Uterus (tissue), 4 donors: ENCODE measurements around the gene ACTL10. TPM values are rescaled to one million over a fixed set of nuclear protein-coding genes. Genes with fewer than 3 reads are reported as not detected.

Experiments
- DNase-seq, 2 donors: peaks; one replicate each; pipeline ENCODE4 v3.0.0-alpha.2; 2019 to 2020
- H3K27ac ChIP-seq, 2 donors: fragments of 200-600 bp; sonication (generic); 1 replicate in 1 of 2; 2 replicates in 1 of 2; pipeline ENCODE4 v1.5.1; 2016 to 2018
- H3K27me3 ChIP-seq, 2 donors: fragments of 200-600 bp; sonication (generic); one replicate each; pipeline ENCODE4 v1.5.1; 2018 to 2019; ENCODE audit warnings: control low read depth in 1 of 2
- H3K36me3 ChIP-seq, 2 donors: fragments of 200-600 bp; sonication (generic); one replicate each; pipeline ENCODE4 v1.5.1; 2019; ENCODE audit warnings: control low read depth in 1 of 2
- H3K4me1 ChIP-seq, 2 donors: fragments of 200-600 bp; sonication (generic); one replicate each; pipeline ENCODE4 v1.5.1; 2018 to 2019; ENCODE audit warnings: control low read depth in 1 of 2
- H3K4me3 ChIP-seq, 2 donors: fragments of 200-600 bp; sonication (generic); 1 replicate in 1 of 2; 2 replicates in 1 of 2; pipeline ENCODE4 v1.5.1; 2018 to 2019; ENCODE audit warnings: mild to moderate bottlenecking in 1 of 2
- H3K9me3 ChIP-seq, 2 donors: fragments of 200-600 bp; sonication (generic); one replicate each; pipeline ENCODE4 v1.5.1; 2019; ENCODE audit warnings: control low read depth in 1 of 2
- POLR2A ChIP-seq, 2 donors: fragments of 450-650 bp; IDR thresholded peaks; one replicate each; pipeline ENCODE4 v1.6.1; 2016; ENCODE audit warnings: antibody characterized with exemption in 2 of 2, mild to moderate bottlenecking in 1 of 2, moderate library complexity in 1 of 2
- intact Hi-C: fragments of 100-400 bp; cut with DNase I; formaldehyde crosslinking; loops from one replicate; pipeline ENCODE4 v1.15.1; 2023; ENCODE audit warnings: low total_unique reads
- total RNA-seq, 4 donors: library from RNA; depleted of rRNA in 3 of 4; stranded (reverse); fragments of >200 nt in 3 of 4; gene quantifications; one replicate each; pipeline versions ENCODE4 v1.1.0 to v1.2.4, GENCODE V29; 2014 to 2023
- TF ChIP-seq, protein P1 (sequence below), 4 experiments: fragments of 200-600 bp in 2 of 4; fragments of 450-650 bp in 2 of 4; sonication (generic) in 2 of 4; IDR thresholded peaks; one replicate each; pipeline ENCODE4 v1.5.1; 2016 to 2019; ENCODE audit warnings: antibody characterized with exemption in 4 of 4, mild to moderate bottlenecking in 2 of 4, moderate library complexity in 1 of 4
- donor health status: DM: yes; HTN: yes; CAD: no.

Gene ACTL10
- total RNA-seq, 4 donors from 2014 or later, result 1.4 to 4.4 (median 1.9) TPM; not detected in 1

DNA sequence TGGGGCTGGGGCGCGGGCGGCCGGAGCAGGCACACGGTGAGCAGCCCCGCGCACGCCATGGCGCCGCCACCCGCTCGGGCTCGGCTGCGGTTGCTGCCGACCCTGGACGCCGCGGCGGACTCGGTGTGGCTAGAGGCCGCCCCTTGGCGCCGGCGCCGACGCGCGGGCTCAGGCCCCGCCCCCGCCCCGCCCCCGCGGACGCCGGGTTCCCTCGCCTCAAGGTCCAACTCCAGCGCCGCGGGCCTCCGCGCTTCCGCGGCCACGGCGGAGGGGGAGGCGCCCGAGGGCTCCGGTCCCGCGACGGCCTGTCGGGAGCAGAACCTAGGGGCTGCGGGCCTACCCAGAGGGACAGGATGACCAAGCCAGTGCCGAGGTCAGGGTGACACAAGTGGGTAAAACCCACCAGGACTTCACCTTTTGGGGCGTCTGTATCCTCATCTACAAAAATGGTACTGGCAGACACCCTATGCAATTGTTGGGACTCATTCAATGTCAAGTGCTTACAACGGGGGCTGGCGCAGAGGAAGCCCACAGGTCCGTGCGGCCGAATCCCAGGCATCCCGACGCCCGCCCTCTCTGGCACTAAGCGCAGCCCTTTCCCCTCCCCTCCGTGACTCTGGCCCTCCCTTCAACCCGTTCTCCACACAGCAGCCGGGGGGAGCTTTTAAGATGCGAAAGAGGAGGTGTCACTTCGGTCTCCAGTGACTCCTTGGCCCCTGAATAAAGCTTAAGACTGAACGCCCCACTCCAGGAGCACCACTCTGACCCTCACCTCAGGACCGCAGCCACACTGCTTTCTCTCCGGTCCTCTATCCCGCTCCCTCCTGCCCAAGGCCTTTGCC is 7.8 kb downstream of the ACTL10 start, which contains the start of gene NECAB3:
NECAB3 (minus strand) TSS at position 135 of the 842 bp plus-strand sequence; CDS start at position 59, 76 bp downstream.
- H3K9me3 ChIP-seq, result no peaks in the 10 kb centered on the region
- no peaks in the 10 kb centered on the region for H3K36me3 ChIP-seq
- peaks cover 7 to 21% of the 10 kb centered on the region in 2 donors for H3K4me1 ChIP-seq
- TF ChIP-seq, protein P1, sequence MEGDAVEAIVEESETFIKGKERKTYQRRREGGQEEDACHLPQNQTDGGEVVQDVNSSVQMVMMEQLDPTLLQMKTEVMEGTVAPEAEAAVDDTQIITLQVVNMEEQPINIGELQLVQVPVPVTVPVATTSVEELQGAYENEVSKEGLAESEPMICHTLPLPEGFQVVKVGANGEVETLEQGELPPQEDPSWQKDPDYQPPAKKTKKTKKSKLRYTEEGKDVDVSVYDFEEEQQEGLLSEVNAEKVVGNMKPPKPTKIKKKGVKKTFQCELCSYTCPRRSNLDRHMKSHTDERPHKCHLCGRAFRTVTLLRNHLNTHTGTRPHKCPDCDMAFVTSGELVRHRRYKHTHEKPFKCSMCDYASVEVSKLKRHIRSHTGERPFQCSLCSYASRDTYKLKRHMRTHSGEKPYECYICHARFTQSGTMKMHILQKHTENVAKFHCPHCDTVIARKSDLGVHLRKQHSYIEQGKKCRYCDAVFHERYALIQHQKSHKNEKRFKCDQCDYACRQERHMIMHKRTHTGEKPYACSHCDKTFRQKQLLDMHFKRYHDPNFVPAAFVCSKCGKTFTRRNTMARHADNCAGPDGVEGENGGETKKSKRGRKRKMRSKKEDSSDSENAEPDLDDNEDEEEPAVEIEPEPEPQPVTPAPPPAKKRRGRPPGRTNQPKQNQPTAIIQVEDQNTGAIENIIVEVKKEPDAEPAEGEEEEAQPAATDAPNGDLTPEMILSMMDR (IDR thresholded peaks at IDR 0.05), result no peak
- TF ChIP-seq POLR2A (IDR thresholded peaks at IDR 0.05), result peak; percentile 48 to 72
- intact Hi-C loops, result no loop called here
- peak within 1 kb of the TSS; percentile 65 to 72 for H3K4me3 ChIP-seq
- DNase-seq, result peak; percentile 80 to 91
- no peaks in the 10 kb centered on the region for H3K27me3 ChIP-seq
- peak within 1 kb of the TSS; percentile 90 to 91 for H3K27ac ChIP-seq

DNA sequence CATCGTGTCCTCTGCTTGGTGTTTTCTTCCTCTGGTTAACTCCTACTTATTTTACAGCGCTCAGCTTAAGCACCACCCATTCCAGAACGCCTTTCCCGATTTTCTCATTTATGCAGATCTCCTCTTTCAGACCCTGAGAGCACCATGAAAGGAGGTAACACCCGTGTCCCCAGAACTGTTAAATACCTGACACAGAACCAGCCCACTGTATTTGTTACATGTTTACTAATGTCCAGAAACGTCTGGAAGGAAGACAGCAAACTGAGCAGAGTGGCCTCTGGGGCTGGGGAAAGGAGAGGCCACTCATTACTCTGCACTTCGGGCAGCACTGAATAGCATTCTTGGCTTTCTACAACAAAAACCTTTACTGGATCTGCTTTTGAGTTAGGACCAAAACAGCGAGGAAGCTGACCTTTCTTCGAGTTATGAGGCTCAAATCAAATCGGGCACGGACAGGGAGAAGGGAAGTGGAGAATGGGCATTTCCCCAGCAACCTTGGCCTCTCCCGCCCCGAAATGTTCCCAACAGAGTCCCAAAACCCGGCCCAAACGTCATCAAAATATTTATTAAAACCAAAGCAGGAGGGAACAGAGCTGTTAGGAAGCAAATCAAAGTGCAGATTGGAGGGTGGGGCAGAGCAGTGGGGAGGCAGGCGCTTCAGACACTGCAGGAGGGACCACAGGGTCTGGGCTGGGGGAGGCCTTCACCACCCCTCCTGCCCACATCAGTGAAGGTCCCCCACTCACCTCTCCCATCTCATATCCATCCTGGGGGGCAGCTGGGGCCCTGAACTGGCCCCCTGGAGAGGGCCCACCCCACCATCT is 8.6 kb downstream of the ACTL10 start:
- Histone ChIP-seq H3K27ac (peak overlapping the region; percentile 90 to 91), H3K4me1 (peaks cover 7 to 21% of the 10 kb centered on the region in 2 donors), H3K27me3 (no peaks in the 10 kb centered on the region), H3K9me3 (no peaks in the 10 kb centered on the region), H3K4me3 (peak overlapping the region; percentile 65 to 72), H3K36me3 (no peaks in the 10 kb centered on the region)
- DNase-seq, result peak; percentile 60 to 63
- intact Hi-C loops, result no loop called here
- TF ChIP-seq, protein P1 (IDR thresholded peaks at IDR 0.05), result no peak
- TF ChIP-seq POLR2A (IDR thresholded peaks at IDR 0.05), result peak in 1 of 2 donors; percentile 16

DNA sequence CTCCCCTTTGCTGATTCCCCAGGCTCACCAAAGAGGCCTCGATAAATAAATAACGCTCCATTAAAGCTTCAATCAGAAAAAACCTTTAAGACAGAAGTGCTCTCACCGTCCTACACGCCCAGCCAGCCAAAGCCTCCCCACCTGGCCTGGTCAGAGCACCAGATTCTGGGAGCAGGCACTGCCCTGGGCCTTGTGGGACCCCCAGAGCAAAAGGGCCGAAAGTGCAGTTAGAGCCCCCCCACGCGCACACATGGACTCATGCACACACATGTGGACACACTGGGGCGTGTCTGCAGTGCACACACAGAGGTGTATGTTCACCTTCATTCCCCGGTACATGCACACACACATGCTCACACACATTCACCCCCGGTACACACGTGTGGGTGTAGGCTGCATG is 9.4 kb downstream of the ACTL10 start:
- H3K9me3 ChIP-seq, result no peaks in the 10 kb centered on the region
- H3K36me3 ChIP-seq, result no peaks in the 10 kb centered on the region
- intact Hi-C loops, result no loop called here
- no peak for TF ChIP-seq POLR2A (IDR thresholded peaks at IDR 0.05)
- TF ChIP-seq, protein P1 (IDR thresholded peaks at IDR 0.05), result no peak
- H3K27me3 ChIP-seq, result no peaks in the 10 kb centered on the region
- H3K4me1 ChIP-seq, result peaks cover 7 to 21% of the 10 kb centered on the region in 2 donors
- no peak overlapping the region for H3K4me3 ChIP-seq
- peak overlapping the region; percentile 90 to 91 for H3K27ac ChIP-seq
- peak in 1 of 2 donors; percentile 25 for DNase-seq

DNA sequence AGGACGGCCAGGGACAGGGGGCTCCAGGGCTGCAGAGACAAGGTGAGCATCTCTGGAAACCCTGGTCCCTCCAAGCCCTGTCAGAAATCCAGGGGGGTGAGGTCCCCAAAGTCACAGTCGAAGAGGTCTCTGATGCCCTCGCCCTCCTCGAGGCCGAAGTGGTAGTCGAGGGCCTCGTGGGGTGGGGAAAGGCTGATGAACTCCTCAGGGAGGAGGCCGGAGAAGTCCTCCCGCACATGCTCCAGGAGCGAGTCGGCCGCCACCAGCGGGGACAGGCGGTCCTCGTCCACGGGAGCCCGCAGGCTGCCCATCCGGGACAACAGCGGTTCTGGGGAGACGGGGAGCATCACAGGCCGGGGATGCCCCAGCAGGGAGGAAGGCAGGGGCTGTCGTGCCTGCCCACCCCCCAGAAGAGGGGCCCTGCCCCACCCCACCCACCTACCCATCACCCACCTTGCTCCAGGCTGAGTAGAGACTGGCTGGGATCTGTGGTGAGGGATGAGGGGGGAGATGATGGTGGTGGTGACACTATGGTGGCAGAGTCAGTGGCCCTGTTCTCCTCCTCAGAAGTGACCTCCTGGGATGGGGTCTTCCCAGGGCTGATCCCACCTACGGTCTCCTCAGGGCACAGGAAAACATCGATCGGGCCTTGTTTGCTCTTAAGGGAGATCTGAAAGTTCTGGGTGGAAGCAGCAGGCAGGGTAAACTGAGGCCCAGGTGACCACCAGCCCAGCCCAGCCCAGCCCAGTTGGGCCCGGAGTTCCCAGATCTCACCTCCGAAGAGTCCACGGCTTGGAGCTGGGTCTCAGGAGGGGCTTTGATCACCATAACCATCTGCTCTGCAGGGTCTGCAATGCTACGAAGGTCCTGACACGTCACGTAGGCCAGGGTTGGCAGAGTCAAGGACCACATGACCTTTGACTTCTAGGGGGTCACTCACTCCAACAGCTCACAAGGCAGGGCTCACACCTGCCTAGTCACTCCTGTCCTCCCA is 10.2 kb downstream of the ACTL10 start:
- H3K36me3 ChIP-seq, result no peaks in the 10 kb centered on the region
- intact Hi-C loops, result no loop called here
- H3K9me3 ChIP-seq, result no peaks in the 10 kb centered on the region
- H3K4me1 ChIP-seq, result peaks cover 7 to 21% of the 10 kb centered on the region in 2 donors
- DNase-seq, result peak in 1 of 2 donors; percentile 22
- H3K4me3 ChIP-seq, result no peak overlapping the region
- peak overlapping the region in 1 of 2 donors; percentile 91 for H3K27ac ChIP-seq
- TF ChIP-seq, protein P1 (IDR thresholded peaks at IDR 0.05), result no peak
- no peak for TF ChIP-seq POLR2A (IDR thresholded peaks at IDR 0.05)
- H3K27me3 ChIP-seq, result no peaks in the 10 kb centered on the region
